Fibroblast of lung (primary cell): ENCODE measurements around the gene ZBED5.

Source experiments
- EZH2 ChIP-seq: IDR thresholded peaks from 2 replicates; pipeline ENCODE4 v1.5.1; 2012; ENCODE audit warnings: low read length, control low read depth, mild to moderate bottlenecking; ENCODE audit errors: missing control alignments
- TF ChIP-seq, protein P1 (sequence below), 2 donors: IDR thresholded peaks in 1 of 2; conservative IDR thresholded peaks in 1 of 2; 1 replicate in 1 of 2; 2 replicates in 1 of 2; pipeline ENCODE4 v1.5.1; 2011 to 2012; ENCODE audit warnings: low read length in 2 of 2, control low read depth in 1 of 2, inconsistent platforms in 1 of 2, low read depth in 1 of 2, mild to moderate bottlenecking in 1 of 2

DNA sequence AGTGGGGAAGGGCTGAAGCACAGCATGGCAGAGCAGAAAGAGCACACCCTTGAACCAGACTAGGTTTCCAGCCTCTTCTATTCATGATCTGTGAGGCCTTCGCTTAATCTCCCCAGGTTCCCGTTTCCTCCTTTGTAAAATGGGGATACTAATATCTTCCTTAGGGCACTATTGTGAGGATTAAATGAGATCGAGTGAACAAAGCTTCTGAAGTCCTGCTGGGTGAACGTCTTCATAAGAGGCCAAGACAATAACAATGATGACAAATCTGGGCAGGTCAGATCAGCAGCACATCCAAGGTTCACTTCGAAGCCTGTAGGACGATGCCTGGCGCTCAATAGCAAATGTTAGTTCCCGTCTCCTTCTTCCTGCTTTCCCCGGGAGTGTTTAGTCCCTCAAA lies 38.6 kb upstream of the ZBED5 start:
- TF ChIP-seq EZH2 = no peak
- TF ChIP-seq, protein P1, sequence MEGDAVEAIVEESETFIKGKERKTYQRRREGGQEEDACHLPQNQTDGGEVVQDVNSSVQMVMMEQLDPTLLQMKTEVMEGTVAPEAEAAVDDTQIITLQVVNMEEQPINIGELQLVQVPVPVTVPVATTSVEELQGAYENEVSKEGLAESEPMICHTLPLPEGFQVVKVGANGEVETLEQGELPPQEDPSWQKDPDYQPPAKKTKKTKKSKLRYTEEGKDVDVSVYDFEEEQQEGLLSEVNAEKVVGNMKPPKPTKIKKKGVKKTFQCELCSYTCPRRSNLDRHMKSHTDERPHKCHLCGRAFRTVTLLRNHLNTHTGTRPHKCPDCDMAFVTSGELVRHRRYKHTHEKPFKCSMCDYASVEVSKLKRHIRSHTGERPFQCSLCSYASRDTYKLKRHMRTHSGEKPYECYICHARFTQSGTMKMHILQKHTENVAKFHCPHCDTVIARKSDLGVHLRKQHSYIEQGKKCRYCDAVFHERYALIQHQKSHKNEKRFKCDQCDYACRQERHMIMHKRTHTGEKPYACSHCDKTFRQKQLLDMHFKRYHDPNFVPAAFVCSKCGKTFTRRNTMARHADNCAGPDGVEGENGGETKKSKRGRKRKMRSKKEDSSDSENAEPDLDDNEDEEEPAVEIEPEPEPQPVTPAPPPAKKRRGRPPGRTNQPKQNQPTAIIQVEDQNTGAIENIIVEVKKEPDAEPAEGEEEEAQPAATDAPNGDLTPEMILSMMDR (conservative IDR thresholded peaks at IDR 0.05 in 1 of 2, IDR thresholded peaks at IDR 0.05 in 1 of 2; ENCODE audit: low read depth in 1 of 2, low read length in 2 of 2) = no peak
